GM18517 (cell line): Measurements from ENCODE around the gene UBE2F.
A peak's percentile ranks its signal among the peaks of the same experiment; 100 is the strongest.

Source experiments
- ATAC-seq: cut with Tn5 transposase; IDR thresholded peaks from one replicate; pipeline ENCODE4 v1.9.1; 2021; ENCODE audit warnings: mild to moderate bottlenecking, moderate library complexity; ENCODE audit not compliant: unreplicated experiment

The UBE2F gene, protein sequence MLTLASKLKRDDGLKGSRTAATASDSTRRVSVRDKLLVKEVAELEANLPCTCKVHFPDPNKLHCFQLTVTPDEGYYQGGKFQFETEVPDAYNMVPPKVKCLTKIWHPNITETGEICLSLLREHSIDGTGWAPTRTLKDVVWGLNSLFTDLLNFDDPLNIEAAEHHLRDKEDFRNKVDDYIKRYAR

DNA sequence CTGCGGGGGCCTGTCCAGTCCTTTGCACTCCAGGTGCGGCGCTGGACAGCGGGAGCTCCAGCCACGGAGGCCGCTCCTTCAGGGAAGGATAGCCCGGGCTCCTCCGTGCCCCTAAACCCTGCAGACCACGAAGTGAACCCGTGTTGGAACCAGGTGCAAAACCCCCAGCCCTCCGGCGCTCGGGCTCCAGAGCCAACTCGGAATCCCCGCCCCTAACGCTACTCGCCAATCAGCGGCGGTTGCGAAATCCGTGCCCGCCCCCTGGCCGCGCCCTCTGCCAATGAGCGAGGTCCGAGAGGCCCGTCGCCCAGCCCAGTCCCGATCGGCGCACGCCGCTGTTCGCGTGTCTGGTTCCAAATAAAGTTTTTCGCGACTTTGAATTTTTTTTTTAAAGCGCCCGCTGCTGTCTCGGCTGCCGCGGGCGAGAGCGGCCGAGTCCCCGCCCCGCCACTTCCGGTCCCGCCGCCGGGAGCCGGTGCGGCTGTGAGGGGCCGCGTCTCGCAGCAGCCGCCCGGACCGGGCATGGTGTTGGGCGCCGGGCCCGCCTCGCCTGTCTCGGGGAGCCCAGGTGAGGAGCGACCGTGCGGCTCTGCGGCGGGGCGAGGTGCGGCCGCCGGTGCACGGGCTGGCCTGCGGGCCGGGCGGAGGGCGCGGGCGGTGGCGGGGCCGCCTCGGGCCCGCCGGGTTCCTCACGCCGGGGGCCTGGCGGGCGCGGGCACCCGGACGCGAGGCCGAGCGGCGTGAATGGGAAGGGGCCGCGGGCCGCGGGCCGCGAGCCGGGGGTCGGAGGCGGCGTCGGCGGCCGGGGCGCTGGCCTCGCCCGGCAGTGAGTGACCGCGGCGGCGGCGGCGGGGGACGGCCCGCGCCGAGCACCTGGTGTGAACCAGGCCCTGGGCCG lies at the start of gene UBE2F:
UBE2F (plus strand) TSS at position 450 of the 898 bp plus-strand sequence. CDS start 6,094 bp downstream, outside the sequence.
- peak; percentile 96 for ATAC-seq

DNA sequence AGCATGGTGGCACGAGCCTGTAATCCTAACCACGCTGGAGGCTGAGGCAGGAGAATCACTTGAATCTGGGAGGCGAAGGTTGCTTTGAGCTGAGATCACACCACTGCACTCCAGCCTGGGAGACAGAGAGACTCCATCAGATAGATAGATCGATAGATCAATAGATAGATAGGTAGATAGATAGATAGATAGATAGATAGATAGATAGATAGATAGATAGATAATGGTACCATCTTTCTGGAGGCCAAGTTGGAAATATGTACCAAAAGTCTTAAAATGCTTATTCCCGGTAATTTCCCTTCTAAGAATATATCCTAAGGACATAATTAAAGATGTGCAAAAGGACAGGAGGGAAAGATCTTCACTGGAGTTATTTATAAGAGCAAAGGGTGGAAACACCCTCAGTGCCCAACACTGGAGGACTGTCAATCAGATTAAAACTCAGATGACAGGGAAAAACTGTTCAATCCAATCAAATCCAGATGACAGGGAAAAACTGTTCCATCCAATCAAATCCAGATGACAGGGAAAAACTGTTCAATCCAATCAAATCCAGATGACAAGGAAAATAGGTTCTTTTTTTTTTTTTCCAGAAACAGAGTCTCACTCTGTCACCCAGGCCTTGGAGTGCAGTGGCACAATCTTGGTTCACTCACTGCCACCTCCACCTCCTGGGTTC lies 49.0 kb upstream of the UBE2F start:
- ATAC-seq = no peak

DNA sequence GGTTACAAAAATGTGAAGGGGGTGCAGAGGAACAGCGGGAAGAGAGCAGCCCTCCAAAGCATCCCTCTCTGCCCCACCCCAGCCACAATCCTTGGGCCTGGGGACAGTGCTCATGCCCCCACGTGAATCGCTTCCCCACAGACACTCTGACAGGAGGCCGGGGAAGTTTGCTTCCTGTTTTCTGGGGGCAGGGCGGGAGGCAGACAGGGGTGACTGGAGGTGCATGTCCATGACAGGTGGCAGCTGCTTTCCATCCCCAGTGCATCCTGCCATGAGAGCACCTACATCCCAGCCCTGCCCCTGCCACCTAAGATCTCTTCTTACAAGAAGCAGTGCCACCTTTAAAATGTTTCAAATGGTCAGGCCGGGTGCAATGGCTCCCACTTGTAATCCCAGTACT lies 47.2 kb upstream of the UBE2F start:
- ATAC-seq = no peak

DNA sequence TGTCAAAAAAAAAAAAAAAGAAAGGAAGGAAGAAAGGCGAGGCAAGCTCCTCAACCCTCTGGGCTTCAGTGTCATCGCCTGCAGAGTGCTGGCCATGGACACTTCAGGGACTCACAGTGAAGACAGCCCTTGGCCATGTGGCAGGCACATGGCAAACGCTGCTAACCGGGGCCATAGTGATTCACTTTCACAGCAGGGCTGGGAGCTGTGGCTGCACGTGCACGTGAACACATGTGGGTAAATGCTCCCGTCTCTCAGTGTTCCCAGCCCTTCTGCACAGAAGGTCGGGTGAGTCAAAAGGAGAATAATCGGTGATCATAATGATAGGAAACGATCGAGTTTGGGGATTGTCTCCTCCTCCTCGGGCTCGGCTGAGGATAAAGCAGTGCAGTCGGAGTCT lies 46.1 kb upstream of the UBE2F start:
- no peak for ATAC-seq

DNA sequence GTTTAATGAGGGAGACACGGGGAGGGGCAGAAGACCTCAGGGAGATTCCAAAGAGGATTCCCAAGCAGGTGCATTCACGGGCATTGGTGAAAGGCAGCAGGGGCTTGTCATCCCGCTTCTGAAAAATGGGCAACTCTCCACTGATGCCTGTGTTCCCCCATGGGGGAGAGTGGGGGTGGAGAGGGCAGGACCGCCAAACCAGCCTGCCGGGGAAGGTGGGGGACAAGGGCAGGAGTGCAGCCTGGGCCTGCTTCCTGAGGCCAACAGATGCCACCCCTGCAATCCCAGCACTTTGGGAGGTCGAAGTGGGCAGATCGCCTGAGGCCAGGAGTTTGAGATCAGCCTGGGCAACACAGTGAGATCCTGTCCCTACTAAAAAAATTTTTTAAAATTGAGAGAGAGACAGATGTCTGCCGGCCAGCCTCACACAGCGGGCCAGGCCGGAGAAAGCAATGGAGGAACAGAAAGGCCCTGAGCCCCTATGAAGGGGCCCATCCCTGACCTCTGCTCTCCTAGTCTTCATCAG lies 44.8 kb upstream of the UBE2F start:
- no peak for ATAC-seq

DNA sequence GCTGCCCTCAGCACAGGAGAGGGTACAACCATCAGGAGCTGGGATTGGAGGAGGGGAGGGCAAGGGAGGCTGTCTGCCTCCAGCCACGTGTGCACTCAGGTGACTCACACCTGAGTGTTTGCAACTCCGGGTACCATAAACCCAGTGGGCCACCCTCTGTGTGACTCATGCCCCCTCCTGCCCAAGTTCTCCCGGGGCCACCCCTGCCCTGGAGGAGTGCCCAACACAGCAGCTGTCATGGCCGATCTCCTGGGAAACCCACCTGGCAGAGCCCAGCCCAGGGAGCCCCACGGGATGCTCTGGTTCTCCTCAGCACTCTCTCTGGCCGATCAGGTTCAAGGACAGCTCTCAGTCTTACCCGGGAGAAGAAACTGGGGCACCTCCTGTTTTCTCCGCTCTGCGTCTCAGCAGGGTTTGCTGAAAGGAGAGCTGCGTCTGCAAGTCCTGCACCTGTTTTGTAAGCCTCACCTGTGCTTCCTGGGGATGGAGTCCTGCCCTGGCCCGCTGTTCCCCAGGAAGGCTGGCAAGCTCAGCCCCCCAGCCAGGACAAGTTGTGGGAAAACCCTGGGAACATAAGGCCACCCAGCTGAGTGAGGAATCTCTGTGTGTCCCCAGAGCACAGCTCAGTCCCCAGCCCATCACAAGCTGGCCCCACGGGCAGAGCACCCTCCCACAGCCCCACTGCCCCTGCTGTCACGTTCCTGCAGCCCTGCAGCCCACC lies 44.0 kb upstream of the UBE2F start:
- ATAC-seq = no peak

DNA sequence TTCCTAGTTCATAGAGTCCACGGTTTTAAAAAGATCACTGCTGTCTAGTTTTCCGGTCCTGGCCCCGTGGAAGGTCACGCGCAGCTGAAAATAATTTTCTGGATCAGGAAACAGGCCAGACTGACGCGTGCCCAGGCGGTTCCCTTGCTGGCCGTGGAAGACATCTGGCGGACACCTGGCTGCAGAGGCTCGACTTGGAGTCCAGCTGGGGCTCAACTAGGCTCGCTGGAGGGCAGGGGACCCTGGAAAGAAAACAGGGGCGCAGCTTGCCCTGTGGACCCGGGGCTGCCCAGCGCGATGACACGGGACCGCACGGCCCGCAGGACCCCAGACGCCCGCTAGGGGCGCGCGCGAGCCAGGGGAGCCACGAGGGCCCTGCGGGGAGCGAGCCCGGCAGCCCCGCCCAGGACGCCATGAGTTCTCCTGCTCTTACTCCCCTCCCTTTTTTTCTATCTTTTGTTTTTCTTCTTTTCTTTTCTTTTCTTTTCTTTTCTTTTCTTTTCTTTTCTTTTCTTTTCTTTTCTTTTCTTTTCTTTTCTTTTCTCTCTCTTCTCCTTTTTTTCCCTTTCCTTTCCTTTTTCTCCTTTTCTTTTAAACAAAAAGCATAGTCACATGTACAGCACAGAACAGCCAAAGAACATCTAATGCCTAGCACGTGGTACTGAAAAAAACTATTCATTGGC lies 43.2 kb upstream of the UBE2F start:
- no peak for ATAC-seq

DNA sequence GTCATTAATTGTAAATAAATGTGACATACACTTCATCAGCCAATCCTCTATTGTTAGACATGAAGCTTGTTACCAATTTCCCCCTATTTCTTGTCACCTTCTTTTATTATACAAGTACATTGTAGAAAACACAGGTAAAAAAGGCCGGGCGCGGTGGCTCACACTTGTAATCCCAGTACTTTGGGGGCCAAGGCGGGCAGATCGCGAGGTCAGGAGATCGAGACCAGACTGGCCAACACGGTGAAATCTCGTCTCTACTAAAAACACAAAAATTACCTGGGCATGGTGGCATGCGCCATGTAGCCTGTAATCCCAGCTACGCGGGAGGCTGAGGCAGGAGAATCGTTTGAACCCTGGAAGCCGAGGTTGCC lies 42.7 kb upstream of the UBE2F start:
- no peak for ATAC-seq

DNA sequence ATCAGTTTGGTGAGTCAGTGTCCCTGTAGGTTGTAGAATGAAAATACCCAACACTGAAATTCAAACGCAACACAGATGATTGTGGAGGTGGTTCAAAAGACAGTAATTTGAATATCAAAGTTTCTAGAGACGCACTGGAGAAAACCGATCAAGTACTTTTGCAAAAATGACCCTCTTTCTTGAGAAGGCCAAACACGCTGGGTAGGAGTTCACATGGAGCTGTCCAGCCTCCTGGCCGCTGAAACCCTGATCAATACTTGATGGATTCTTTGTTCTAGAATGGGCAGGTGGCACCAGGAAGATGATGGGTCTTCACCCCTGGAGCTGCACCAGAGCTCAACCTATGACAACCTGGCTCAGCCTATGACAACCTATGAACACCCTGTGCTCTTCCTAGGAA lies 39.7 kb upstream of the UBE2F start:
- ATAC-seq = no peak

DNA sequence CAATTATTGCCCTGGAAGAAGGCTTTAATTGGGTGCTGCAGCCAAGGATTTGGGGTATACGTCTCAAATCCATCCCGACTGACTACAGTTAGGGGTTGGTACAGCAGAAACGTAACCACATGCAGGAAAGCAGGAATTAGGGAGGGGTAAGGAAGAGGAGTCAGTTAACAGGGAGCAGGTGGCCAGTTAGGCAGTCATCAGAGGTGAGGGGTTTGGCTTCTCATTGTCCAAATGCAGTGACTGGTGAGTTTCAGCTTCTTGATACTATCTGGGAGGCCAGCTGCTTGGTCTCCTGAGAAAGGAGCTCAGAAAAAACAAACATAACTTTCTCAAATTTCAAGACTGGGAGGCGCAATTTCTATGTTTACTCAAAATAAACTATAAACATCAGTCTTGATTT lies 38.8 kb upstream of the UBE2F start:
- ATAC-seq = no peak

DNA sequence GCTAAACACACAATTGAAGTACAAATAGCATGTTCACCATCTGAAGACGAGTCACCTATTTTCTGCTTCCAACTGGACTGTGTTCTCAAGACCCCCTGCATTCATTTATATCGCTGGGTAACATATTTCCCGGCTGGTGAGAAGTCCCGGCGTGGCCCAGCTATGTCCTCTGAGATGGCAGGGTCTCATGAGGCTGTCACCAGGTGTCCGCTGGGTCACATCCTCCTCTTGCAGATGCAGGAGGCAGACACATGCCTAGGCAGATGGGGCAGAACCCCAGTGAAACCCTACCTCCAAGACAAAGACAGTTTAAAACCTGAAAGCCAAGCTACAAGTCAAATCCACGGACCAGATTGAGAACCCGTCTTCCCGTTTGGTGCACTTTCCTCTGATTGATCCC lies 36.8 kb upstream of the UBE2F start:
- ATAC-seq = no peak

DNA sequence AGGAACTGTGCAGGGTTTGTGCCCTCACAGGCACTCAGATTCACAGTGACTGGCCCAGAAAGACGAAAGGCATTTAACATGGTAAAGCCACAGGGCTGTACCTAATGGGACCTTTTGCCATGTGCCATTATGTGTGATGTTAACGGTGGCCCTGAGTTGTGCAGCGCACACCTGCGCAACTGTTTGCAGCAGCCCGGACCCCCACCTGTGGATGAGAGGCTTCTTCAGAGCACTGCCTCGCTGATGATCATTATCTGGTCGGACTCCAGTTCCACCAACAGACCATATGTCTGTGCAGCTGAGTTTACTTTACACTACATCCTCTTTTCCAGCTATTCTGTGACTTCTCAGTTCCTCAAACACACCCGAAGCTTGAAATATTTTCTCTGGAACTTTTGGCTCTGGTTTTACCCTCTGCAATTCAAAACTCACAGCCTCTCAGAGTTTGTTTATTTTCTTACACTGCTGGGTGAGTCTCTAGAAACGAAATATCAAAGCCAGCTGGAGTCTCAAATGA lies 35.6 kb upstream of the UBE2F start:
- ATAC-seq = no peak

DNA sequence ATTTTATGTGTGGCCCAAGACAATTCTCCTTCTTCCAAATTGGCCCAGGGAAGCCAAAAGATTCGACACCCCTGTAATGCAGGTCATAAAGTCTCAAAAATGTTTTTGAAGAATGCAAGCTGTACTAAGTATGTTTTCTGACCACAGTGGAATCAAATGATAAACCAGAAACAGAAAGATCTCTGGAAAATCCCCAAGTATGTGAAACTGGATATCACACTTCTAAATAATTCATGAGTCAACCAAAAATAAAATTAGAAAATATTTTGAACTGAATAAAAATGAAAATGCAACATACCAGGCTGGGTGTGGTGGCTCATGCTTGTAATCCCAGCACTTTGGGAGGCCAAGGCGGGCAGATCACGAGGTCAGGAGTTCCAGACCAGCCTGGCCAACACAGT lies 34.1 kb upstream of the UBE2F start:
- ATAC-seq = no peak

DNA sequence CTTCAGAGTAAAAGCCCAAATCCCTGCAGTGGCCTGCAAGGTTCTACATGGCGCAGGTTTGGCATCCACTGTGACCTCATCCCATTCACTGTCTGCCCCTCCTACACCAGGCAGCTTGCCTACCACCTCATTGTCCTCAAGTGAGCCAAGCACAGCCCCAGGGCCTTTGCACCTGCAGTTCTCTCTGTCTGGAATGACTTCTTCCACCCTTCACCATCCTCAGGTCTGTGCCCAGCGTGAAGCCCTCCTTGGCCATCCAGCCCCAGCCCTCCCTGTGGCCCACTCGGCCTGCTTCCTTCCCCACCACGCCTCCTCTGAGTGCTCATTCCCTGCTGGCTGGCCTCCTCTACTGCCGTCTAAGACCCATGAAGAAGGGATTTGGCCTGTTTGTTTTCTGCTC lies 32.6 kb upstream of the UBE2F start:
- ATAC-seq = no peak

DNA sequence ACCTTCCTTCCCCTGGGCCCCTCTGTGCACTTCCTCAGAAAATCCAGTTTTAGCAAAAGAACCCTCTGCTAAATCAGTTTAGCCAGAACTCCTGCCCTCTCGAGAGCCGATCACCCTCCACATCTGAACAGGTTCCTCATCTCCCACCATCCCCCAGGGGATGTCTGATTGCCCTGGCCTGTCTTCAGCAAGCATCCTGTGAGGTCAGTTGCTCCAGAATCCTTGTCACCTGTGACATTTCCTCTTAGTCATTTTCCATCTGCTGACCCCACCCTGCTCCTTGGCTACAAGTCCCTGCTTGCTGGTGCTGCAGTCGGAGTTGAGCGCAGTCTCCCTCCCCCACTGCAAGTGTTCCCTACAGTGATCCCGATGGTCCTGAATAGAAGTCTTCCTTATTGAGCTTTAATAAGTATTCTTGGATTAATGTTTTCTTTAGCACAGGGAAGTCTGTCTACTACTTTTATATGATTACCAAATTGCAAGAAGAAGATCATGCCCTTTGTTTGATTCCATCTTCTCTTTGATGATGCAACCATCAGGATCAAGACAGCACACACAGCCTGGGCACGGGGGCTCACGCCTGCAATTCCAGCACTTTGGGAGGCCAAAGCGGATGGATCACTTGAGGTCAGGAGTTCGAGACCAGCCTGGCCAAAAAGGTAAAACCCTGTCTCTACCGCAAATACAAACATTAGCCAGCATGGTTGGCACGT lies 30.9 kb upstream of the UBE2F start:
- no peak for ATAC-seq

DNA sequence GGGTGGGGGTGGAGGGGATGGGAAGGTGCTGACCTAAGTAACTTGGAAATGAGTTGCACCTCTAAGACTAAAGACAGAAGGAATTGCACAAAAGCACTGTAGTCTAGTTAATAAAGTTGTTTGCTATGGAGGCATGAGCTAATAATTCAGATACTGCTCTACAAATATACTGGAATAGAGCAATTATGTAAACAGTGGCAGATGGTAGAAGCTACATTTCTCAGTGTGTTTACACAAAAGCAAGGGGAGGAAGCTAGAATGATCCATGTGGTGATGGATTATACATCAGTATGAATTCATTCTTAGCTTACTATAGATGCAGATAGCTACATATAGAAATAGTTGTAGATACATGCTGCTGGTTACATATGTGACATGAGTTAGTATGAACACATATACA lies 27.6 kb upstream of the UBE2F start:
- no peak for ATAC-seq

DNA sequence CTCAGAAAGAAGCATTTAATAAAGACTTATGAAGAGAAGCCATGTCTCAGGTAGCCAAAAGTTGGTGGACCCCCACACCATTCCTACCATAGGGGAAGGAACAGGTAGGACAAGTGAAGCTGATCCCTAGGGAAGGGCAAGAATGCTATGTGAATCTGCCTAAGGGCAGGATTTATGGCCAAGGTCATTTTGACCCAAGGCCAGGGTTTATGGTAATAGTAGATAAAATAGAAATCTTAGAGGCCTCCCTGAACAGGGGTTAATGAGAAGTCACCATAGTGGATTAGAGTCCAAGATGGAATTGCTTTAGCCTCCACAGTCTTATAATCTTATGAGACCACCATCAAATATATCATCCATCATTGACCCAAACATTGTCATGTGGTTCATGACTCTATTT lies 26.0 kb upstream of the UBE2F start:
- ATAC-seq = no peak

DNA sequence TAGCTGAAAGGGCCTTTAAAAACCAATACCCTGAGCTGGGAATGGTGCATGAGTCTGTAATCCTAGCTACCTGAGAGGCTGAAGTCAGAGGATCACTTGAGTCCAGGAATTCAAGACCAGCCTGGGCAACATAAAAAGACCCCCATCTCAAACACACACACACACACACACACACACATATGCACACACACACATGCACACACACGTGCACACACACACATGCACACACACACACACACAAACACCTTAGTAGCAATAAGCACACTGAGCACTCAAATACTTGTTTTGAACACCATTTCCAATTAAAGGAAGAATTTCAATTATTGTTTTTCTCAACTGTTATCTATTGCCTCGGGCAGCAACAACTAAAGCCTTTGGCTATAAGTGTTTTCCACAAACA lies 25.6 kb upstream of the UBE2F start:
- no peak for ATAC-seq

DNA sequence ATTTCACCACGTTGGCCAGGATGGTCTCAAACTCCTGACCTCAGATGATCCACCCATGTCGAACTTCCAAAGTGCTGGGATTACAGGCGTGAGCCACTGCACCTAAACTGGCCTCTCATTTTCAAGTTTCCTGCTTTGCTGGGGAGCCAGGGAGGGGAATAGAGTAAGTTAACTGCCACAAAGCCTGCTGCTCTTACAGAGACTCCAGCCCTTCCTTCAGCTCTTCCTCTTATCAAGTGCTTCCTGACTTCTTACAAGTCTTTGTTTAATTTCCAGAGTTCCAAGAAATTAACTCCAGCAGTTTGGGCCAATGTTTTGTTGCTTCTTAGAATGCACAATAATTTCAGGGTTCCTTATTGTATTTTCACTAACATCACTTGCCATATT lies 24.3 kb upstream of the UBE2F start:
- no peak for ATAC-seq
